LNCaP clone FGC (cell line): ENCODE results near the gene METTL8.

Experiments used
- DNase-seq: peaks from one replicate; pipeline ENCODE4 v3.0.0-alpha.2; 2011; ENCODE audit warnings: low read depth
- H3K4me3 ChIP-seq: 2 replicates; pipeline ENCODE4 v1.5.1; 2011; ENCODE audit warnings: mild to moderate bottlenecking, low read depth, low read length, control low read depth
- TF ChIP-seq, protein P1 (sequence below): IDR thresholded peaks from 2 replicates; pipeline ENCODE4 v1.5.1; 2012; ENCODE audit warnings: mild to moderate bottlenecking; ENCODE audit not compliant: control insufficient read depth, insufficient read depth; ENCODE audit errors: extremely low read depth

The METTL8 gene

DNA sequence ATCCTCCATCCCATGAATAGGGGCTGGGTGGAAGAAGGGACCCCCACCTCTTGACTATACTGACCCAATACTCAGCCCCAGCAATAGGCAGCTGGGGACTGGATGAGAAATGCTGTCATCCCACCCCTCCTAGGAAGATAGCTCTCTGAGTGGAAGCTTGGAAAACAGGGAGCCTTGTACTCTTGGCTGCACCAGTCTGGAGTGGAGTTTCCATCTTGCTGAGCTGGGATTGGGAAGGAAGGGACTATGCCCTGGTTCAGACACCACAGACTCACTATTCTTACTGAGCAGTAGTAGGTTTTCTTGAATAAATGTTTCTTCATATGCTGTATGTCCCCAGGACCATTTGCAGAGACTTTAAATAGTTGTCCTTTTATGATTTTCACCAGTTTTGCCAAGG lies 7.7 kb upstream of the METTL8 start:
- TF ChIP-seq, protein P1, sequence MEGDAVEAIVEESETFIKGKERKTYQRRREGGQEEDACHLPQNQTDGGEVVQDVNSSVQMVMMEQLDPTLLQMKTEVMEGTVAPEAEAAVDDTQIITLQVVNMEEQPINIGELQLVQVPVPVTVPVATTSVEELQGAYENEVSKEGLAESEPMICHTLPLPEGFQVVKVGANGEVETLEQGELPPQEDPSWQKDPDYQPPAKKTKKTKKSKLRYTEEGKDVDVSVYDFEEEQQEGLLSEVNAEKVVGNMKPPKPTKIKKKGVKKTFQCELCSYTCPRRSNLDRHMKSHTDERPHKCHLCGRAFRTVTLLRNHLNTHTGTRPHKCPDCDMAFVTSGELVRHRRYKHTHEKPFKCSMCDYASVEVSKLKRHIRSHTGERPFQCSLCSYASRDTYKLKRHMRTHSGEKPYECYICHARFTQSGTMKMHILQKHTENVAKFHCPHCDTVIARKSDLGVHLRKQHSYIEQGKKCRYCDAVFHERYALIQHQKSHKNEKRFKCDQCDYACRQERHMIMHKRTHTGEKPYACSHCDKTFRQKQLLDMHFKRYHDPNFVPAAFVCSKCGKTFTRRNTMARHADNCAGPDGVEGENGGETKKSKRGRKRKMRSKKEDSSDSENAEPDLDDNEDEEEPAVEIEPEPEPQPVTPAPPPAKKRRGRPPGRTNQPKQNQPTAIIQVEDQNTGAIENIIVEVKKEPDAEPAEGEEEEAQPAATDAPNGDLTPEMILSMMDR, result no peak
- no peak overlapping the region for H3K4me3 ChIP-seq
- DNase-seq, result no peak

DNA sequence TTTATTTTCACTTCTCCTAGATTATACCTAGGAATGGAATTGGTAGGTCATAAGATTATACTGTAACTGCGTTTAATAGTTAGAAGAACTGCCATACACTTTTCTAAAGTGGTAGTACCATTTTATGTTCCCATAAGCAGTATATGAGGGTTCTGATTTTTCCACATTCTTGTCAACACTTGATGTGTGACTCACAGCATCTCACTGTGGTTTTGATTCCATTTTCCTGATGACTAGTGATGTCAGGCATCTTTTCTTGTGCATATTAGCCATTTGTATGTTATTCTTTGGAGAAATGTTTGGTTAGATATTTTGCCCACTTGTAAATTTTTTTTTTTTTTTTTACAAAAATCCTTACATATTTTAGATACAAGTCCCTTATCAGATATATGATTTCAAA lies 2.5 kb upstream of the METTL8 start:
- DNase-seq, result no peak
- H3K4me3 ChIP-seq, result no peak overlapping the region

DNA sequence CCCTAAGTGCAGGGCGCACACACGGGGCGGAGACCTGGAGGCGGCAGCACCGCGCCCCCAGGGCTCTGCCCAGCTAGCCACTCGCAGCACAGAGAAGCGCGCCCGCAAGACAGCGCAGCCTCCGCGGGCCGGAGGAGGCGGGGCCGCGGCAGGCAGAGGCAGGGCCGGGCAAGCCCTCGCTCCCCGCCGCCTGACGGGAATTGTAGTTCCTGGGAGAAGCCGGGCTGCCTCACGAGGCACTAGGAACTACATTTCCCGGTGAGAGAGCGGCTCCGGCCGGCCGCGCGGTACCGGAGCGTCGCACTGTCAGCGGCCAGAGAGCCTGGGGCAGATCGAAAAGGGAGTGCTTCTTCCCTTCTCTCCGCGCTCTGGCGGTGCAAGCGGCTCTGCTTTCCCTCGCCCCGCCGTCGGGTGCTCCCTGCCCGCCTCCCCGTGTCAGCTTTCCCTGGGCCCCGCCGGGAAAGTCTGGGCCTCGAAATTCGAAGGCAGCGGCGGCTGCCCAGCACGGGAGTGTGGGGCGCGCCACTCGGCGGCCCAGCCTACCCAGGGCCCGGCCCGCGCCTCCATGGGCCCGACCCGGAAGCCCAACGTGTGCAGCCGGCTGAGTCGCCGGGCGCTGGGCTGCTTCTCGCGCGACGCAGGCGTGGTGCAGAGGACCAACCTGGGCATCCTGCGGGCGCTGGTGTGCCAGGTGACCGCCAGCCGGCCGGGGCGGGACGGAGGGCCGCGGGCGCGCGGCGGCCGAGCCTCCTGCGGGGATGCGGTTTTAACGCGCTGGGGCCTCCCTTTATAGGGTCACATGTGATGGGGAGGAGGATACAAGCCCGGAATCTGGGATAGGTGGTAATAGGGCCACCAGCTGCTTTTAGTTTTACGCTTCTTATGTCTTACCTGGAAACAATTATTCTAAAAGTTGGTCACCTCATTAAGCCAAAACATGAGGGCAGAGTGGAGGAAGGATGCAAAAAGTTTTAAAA lies 511 bp upstream of the METTL8 start, which contains the start of gene DCAF17:
DCAF17 (plus strand) TSS at position 214 of the 977 bp plus-strand sequence; CDS start at position 566, 352 bp downstream.
- peak; percentile 81 for DNase-seq
- TF ChIP-seq, protein P1, result peak; percentile 36
- H3K4me3 ChIP-seq, result peak within 1 kb of the TSS; percentile 74

More for the DNA sequence above, 2.5 kb upstream of the METTL8 start:
- TF ChIP-seq, protein P1, result no peak

DNA sequence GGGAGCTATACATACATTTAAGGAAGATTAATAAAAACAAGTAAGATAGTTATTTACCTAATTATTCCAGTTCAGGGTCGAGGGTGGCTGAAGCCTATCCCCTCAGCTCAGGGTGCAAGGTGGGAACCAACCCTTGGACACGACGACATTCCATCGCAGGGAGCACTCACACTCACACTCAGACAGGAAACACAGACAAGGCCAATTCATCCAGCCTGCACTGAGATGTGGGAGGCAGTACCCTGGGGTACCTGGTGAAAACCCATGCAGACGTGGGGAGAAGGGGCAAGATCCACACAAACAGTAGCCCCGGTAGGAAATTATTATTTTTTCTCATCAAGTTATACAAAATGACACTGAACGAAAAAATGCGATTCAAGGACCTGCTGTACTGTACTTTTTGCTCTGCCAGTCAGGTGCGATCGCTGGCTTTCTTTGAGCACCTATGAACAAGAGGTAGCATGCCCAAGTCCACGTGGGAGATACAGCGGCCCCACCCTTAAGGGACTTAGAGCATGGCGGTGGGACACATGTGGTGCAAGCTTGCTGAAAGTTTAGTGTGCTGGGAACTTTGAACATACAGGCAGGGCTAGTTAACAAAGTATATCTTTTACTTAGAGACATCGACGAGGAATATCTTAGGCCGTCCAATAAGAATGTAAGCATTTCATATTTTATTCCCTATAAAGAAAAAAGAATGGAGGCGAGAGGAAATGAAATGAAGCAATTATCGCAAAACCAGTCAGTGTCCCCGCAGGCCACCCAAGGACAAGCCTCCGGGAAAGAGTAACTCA lies 624 bp downstream of the METTL8 start:
- TF ChIP-seq, protein P1, result no peak
- peak; percentile 49 for DNase-seq

DNA sequence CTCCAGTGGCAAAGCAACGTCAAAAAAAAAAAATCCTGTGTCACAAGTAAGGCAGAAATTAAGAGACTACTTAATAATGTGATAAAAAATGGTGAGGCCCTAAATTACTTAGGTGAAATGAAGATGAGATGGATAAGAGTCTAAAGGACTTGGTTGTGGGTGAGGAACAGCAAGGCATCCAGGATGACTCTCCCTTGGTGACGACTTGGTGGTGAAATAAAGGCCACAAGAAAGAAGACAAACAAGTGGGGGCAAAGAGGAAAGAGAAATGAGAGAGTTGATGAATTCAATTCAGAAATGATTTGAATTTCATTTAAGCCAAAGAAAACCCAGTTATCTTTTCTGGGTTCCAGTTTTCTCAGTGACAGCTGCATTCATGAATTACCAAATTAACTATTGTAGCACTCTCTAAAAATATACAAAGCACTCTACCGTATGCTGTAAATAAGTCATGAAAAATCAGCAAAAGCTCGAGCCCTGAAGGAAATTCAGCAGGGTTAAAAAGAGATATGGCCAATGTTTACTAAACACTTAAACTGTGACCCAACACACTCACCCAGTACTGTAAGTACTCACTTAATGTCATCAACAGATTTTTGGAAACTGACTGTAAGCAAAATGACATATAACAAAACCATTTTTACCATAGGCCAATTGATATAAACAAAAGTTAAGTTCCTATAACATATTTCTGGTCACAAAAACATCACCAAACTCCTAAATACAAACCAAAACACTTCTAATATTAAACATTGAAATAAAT lies 1.4 kb downstream of the METTL8 start:
- no peak for DNase-seq
- TF ChIP-seq, protein P1, result no peak
- H3K4me3 ChIP-seq, result peak overlapping the region; percentile 74

More for the DNA sequence above, 624 bp downstream of the METTL8 start:
- peak overlapping the region; percentile 74 for H3K4me3 ChIP-seq

DNA sequence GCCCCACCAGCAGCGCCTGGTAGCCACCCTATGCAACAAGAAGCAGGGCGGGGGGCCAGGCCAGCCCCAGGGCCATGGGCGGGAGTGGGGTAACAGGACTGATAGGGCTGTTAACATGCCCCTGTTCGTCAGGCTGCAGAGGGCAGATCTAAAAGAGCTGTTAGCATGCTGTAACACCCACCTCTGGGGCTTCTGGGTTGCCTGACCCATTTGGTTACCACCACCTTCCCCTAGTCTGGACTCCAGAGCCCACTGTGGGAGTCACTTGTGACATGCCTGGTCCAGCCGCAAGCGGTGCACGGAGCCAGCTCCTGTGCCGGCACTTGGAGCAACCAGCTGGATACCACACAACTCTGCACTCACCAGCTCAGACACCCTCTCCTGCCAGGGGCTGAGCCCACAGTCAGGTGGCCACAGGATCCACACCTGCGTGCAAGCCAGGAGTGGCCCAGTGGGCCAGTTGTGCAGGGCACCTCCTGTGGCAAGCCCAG lies 2.1 kb downstream of the METTL8 start:
- TF ChIP-seq, protein P1, result no peak
- no peak for DNase-seq
- H3K4me3 ChIP-seq, result no peak overlapping the region
